ENCODE measurements around the gene RAPGEF1.

DNA sequence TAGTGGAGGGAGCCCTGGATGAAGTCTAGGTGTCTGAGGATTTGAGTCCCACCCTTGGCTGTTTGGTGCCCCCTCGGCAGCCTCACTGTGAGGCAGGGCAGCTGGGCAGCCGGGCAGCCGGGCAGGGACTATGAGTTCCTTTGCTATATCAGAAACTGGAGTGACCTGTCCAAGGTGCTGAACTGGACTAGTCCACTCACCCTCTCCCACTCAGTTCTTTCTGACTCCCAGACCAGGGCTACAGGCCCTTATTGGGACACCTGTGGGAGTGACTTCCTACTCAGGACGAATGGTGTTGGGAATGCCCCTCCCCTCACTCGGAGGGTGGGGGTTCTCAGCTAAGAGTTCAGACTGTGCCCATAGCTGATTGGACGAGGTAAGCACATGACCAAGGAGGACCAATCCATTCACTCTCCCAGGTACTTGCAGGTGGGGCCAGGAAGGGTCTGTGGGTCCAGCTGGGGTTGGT, 34.1 kb upstream of the RAPGEF1 start:
- TF ChIP-seq POLR2A (IDR thresholded peaks at IDR 0.05; ENCODE audit: low read length) (no peak), GATA1 (IDR thresholded peaks at IDR 0.05; ENCODE audit: low read depth, low read length) (no peak)
